HepG2 (cell line): Measurements from ENCODE around the gene EWSR1. TPM values are rescaled to one million over a fixed set of nuclear protein-coding genes. Genes with fewer than 3 reads are reported as not detected.

Source experiments
- ATF7 ChIP-seq, 2 experiments: fragments of 450-650 bp in 1 of 2; sonication (generic) in 1 of 2; formaldehyde crosslinking in 1 of 2; IDR thresholded peaks; 2 replicates each; pipeline versions ENCODE4 v1.4.0 to v1.6.1; 2016 to 2020; ENCODE audit warnings: antibody characterized with exemption in 1 of 2, mild to moderate bottlenecking in 1 of 2, missing genetic modification reagents in 1 of 2
- GRHL1 ChIP-seq: sonication (generic); formaldehyde crosslinking; conservative IDR thresholded peaks from 2 replicates; pipeline ENCODE4 v1.8.0; 2022; ENCODE audit warnings: missing genetic modification reagents
- MEF2D ChIP-seq: sonication (generic); formaldehyde crosslinking; IDR thresholded peaks from 2 replicates; pipeline ENCODE4 v1.5.1; 2020; ENCODE audit warnings: mild to moderate bottlenecking, missing genetic modification reagents
- MLLT10 ChIP-seq: sonication (generic); formaldehyde crosslinking; IDR thresholded peaks from 2 replicates; pipeline ENCODE4 v1.4.0; 2020; ENCODE audit warnings: missing genetic modification reagents
- NR2F1 ChIP-seq, 2 experiments: fragments of 450-650 bp in 1 of 2; formaldehyde crosslinking in 1 of 2; IDR thresholded peaks; 2 replicates each; pipeline versions ENCODE4 v1.5.0 to v1.6.1; 2016 to 2020; ENCODE audit warnings: mild to moderate bottlenecking in 1 of 2, missing compliant biosample characterization in 1 of 2, missing genetic modification reagents in 1 of 2, moderate library complexity in 1 of 2
- NR3C1 ChIP-seq: sonication (generic); formaldehyde crosslinking; IDR thresholded peaks from 2 replicates; pipeline ENCODE4 v1.4.0; 2020; ENCODE audit warnings: missing genetic modification reagents
- PTBP1 ChIP-seq: fragments of 200-400 bp; formaldehyde crosslinking; IDR thresholded peaks from 2 replicates; pipeline ENCODE4 v1.6.1; 2018; ENCODE audit warnings: low read length, low read depth; ENCODE audit not compliant: poor library complexity, severe bottlenecking
- RAD21 ChIP-seq: fragments of 450-650 bp; formaldehyde crosslinking; IDR thresholded peaks from 2 replicates; pipeline ENCODE4 v1.5.0; 2020; ENCODE audit warnings: mild to moderate bottlenecking
- RBFOX2 ChIP-seq: fragments of 200-400 bp; formaldehyde crosslinking; IDR thresholded peaks from 2 replicates; pipeline ENCODE4 v1.6.1; 2017; ENCODE audit warnings: low read depth, mild to moderate bottlenecking, low read length
- SATB2 ChIP-seq: sonication (generic); formaldehyde crosslinking; IDR thresholded peaks from 2 replicates; pipeline ENCODE4 v1.5.0; 2020; ENCODE audit warnings: missing genetic modification reagents
- SMAD3 ChIP-seq: sonication (generic); formaldehyde crosslinking; IDR thresholded peaks from 2 replicates; pipeline ENCODE4 v1.4.0; 2020; ENCODE audit warnings: missing genetic modification reagents
- TFDP1 ChIP-seq: IDR thresholded peaks from 2 replicates; pipeline ENCODE4 v1.6.1; 2016; ENCODE audit warnings: missing compliant biosample characterization, missing genetic modification reagents, borderline replicate concordance
- ZFP37 ChIP-seq: sonication (generic); formaldehyde crosslinking; IDR thresholded peaks from 2 replicates; pipeline ENCODE4 v1.4.0; 2020; ENCODE audit warnings: missing genetic modification reagents, borderline replicate concordance
- ZNF224 ChIP-seq: sonication (generic); formaldehyde crosslinking; IDR thresholded peaks from 2 replicates; pipeline ENCODE4 v1.5.0; 2020; ENCODE audit warnings: mild to moderate bottlenecking, missing genetic modification reagents
- ZNF780A ChIP-seq: sonication (generic); formaldehyde crosslinking; IDR thresholded peaks from 2 replicates; pipeline ENCODE4 v1.8.0; 2022; ENCODE audit warnings: mild to moderate bottlenecking, missing genetic modification reagents, moderate library complexity
- ZNF790 ChIP-seq: sonication (generic); formaldehyde crosslinking; IDR thresholded peaks from 2 replicates; pipeline ENCODE4 v1.8.0; 2022; ENCODE audit warnings: missing genetic modification reagents, mild to moderate bottlenecking, borderline replicate concordance
- ZNF878 ChIP-seq: sonication (generic); formaldehyde crosslinking; IDR thresholded peaks from 2 replicates; pipeline ENCODE4 v1.8.1; 2023; ENCODE audit warnings: mild to moderate bottlenecking, missing genetic modification reagents, moderate library complexity
- polyA plus RNA-seq, 8 experiments: library from polyadenylated mRNA; depleted of rRNA in 3 of 8; stranded (reverse) in 7 of 8; unstranded in 1 of 8; fragments of >200 nt; fragmentation: Illumina TruSeq in 4 of 8; extraction: Trizol in 4 of 8; gene quantifications; 2 replicates each; pipeline versions ENCODE4 v1.2.1 to v1.2.3, GENCODE V29; 2011 to 2016; ENCODE audit warnings: low read depth in 4 of 8, missing spikeins in 1 of 8, mixed read lengths in 1 of 8; ENCODE audit not compliant: insufficient read depth in 1 of 8
- total RNA-seq, 5 experiments: library from RNA; depleted of rRNA; stranded (reverse); fragments of >200 nt; fragmentation: Illumina TruSeq; extraction: Trizol; gene quantifications; 2 replicates each; pipeline ENCODE4 v1.2.3, GENCODE V29; 2016; ENCODE audit warnings: low read depth in 1 of 5
- TF ChIP-seq, protein P1 (sequence below), 2 experiments: sonication (generic) in 1 of 2; formaldehyde crosslinking in 1 of 2; IDR thresholded peaks; 2 replicates each; pipeline versions ENCODE4 v1.4.0 to v1.6.1; 2018 to 2020; ENCODE audit warnings: missing genetic modification reagents in 2 of 2, borderline replicate concordance in 1 of 2, low read depth in 1 of 2, mild to moderate bottlenecking in 1 of 2, missing biosample characterization in 1 of 2
- TF ChIP-seq, protein P2 (sequence below): sonication (generic); formaldehyde crosslinking; IDR thresholded peaks from 2 replicates; pipeline ENCODE4 v1.9.0; 2021; ENCODE audit warnings: missing genetic modification reagents, borderline replicate concordance
- TF ChIP-seq, protein P3 (sequence below): sonication (generic); formaldehyde crosslinking; IDR thresholded peaks from 2 replicates; pipeline ENCODE4 v1.5.1; 2020; ENCODE audit warnings: mild to moderate bottlenecking, missing genetic modification reagents, moderate library complexity

Gene EWSR1
- total and polyA plus RNA-seq, 2 of the 13 experiments (the other 11 are each of a cell fraction or from before 2014, with no cell fraction given), result 211 to 326 TPM

GRCh38 chr22:29306175-29306834 is 38.2 kb downstream of the EWSR1 start, which contains the start of gene GAS2L1 (continued):
- TF ChIP-seq, protein P1, sequence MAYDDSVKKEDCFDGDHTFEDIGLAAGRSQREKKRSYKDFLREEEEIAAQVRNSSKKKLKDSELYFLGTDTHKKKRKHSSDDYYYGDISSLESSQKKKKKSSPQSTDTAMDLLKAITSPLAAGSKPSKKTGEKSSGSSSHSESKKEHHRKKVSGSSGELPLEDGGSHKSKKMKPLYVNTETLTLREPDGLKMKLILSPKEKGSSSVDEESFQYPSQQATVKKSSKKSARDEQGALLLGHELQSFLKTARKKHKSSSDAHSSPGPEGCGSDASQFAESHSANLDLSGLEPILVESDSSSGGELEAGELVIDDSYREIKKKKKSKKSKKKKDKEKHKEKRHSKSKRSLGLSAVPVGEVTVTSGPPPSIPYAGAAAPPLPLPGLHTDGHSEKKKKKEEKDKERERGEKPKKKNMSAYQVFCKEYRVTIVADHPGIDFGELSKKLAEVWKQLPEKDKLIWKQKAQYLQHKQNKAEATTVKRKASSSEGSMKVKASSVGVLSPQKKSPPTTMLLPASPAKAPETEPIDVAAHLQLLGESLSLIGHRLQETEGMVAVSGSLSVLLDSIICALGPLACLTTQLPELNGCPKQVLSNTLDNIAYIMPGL (CRISPR knock-in tag; IDR thresholded peaks at IDR 0.05; ENCODE audit: borderline replicate concordance in 1 of 2, low read depth in 1 of 2), result peak; percentile 87 to 89
- 0 out of 2 replicates have a peak, but pooled peaks have one; percentile 14 for TF ChIP-seq ZFP37 (CRISPR knock-in tag)
- TF ChIP-seq, protein P2, sequence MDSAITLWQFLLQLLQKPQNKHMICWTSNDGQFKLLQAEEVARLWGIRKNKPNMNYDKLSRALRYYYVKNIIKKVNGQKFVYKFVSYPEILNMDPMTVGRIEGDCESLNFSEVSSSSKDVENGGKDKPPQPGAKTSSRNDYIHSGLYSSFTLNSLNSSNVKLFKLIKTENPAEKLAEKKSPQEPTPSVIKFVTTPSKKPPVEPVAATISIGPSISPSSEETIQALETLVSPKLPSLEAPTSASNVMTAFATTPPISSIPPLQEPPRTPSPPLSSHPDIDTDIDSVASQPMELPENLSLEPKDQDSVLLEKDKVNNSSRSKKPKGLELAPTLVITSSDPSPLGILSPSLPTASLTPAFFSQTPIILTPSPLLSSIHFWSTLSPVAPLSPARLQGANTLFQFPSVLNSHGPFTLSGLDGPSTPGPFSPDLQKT (CRISPR knock-in tag), result no peak
- TF ChIP-seq ZNF790 (CRISPR knock-in tag), result no peak
- no peak for TF ChIP-seq ZNF780A (CRISPR knock-in tag)
- no peak for TF ChIP-seq ATF7 (IDR thresholded peaks at IDR 0.05)
- TF ChIP-seq ATF7 (CRISPR knock-in tag; IDR thresholded peaks at IDR 0.05), result no peak
- 0 out of 2 replicates have a peak, but pooled peaks have one; percentile 43 for TF ChIP-seq ZNF878
- peak; percentile 58; the same call in 1 of the 2 replicates for TF ChIP-seq MEF2D (CRISPR knock-in tag)
- no peak for TF ChIP-seq PTBP1
- TF ChIP-seq NR2F1 (CRISPR knock-in tag; IDR thresholded peaks at IDR 0.05), result no peak
- no peak for TF ChIP-seq MLLT10 (CRISPR knock-in tag)
- peak; percentile 79 for TF ChIP-seq RAD21 (CRISPR knock-in tag)
- TF ChIP-seq TFDP1 (CRISPR knock-in tag), result peak; percentile 78; the same call in 1 of the 2 replicates
- TF ChIP-seq GRHL1 (CRISPR knock-in tag), result no peak
- TF ChIP-seq SMAD3 (CRISPR knock-in tag), result no peak
- no peak for TF ChIP-seq RBFOX2
- TF ChIP-seq, protein P3, sequence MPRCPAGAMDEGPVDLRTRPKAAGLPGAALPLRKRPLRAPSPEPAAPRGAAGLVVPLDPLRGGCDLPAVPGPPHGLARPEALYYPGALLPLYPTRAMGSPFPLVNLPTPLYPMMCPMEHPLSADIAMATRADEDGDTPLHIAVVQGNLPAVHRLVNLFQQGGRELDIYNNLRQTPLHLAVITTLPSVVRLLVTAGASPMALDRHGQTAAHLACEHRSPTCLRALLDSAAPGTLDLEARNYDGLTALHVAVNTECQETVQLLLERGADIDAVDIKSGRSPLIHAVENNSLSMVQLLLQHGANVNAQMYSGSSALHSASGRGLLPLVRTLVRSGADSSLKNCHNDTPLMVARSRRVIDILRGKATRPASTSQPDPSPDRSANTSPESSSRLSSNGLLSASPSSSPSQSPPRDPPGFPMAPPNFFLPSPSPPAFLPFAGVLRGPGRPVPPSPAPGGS (CRISPR knock-in tag), result no peak
- no peak for TF ChIP-seq NR3C1 (CRISPR knock-in tag)
- TF ChIP-seq ZNF224 (CRISPR knock-in tag), result no peak
- no peak for TF ChIP-seq SATB2 (CRISPR knock-in tag)
